Stimulated activated CD8-positive, alpha-beta memory T cell treated with anti-CD3 and anti-CD28 coated beads, Interleukin-4, amount 100 ng/mL, for 24 hours (primary cell): Measurements from ENCODE around the gene SIRPG.

ENCODE experiments used
- DNase-seq: peaks from one replicate; pipeline ENCODE4 v3.0.0-alpha.2; 2020; ENCODE audit warnings: low read depth

SIRPG gene

DNA sequence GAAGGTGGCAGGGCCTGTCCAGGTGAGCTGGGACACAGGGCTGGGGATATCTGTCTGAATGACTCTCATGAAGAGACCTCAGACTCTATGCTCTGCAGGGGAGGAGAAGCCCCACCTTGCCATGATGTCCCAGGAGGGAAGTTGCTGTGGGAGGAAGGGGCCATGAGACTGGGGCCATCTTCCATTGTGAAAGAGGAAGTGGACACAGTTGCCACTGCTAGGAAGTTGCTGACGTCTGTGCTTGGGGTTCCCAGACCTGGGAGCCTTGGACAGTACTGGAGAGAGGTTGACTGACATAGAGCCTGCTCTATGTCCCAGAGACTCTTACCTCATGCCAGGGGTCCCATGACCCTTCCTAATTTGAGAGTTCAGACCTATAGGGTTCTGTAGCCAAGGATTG is 62.2 kb downstream of the SIRPG start:
- no peak for DNase-seq

DNA sequence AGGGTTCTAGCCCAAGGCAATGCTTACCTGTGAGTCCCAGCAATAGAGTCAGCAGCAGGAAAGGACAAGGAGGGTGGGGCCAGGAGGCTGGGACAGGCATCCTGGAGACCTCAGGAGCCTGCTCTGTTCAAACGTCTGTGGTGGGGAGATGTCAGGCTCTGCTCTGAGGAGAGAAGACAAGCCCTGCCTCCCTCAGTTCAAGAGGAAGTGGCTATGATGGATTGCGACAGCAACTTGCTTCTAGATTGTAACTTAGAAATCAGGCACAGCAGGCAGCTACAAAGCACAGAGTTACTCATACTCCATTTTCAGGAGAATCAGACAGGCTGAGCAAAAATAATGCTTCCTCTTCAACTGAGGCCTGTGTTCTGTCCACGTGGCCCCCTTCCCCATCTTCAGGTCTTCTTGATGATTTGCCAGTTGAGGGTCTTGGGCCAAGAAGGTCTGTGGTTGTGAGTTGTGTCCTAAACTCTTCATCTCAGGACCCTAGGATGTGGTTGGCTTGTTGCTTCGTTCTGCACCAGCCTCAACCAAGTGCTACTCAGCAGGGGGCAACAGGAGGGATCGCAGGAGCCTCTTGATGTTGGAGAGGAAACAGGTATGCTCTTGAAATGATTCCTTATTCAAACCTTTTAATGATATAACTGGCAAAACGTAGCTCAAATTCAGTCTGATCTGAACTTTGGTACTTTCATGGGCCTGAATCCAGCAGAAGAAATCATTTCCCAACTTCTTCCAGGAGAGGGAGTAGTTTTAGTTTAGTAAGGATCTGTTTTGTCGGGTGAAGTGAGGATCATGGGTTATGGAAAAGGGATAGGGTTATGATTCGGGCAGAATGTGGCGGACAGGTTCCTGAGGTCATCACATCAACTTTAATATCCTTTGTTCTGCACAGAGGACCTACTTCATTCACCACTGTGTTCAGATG is 68.8 kb downstream of the SIRPG start:
- DNase-seq = no peak

- DNase-seq = no peak
Measured at GRCh38 chr20:1587781-1588532, 69.6 kb downstream of the SIRPG start.

- no peak for DNase-seq
Measured at GRCh38 chr20:1579488-1579887, 78.1 kb downstream of the SIRPG start.
